ENCODE data around the gene SYCP2L.

SYCP2L gene

DNA sequence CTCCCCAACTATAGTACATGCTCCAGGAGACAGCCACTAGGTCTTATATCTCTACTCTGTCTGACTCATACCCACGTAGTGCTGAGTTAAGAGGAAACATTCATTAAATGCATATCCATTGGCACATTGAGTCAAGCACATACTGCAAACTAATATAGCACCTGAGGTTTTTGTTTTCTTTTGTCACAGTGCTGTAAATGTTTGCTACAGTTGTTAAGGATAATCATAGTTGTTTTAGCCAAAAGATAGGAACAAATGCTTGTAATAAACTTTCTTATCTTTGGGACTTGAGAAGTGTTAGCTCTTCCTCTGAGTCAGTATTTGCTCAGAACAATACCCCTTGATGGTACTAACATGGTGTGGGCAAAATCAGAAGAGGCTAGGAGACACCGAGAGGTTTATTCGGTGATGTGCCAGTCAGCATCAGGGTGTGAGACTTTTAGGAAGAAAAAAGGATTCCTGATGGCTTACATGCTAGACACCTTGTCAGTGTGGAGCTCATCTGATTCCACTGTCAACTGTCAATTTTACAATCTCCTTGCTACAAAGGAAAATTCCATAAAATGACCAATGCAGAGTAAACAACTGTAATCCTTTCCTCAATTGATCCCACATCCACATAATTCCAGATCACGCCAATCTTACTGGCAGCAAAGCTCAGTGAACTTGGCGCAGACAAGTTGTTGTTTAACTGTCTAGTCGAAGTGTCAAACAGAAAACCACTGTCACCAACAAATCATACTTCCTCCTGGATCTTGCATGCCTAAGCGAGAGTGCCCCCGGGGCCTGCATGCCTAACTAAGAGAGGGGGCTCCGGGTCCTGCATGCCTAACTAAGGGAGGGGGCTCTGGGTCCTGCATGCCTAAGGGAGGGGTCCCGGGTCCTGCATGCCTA lies 121.1 kb downstream of the SYCP2L start:
- DNase-seq (ENCODE audit: low read depth): no peak
- no peak overlapping the region for H3K4me3 ChIP-seq (ENCODE audit: low read length)
- TF ChIP-seq, protein P1, sequence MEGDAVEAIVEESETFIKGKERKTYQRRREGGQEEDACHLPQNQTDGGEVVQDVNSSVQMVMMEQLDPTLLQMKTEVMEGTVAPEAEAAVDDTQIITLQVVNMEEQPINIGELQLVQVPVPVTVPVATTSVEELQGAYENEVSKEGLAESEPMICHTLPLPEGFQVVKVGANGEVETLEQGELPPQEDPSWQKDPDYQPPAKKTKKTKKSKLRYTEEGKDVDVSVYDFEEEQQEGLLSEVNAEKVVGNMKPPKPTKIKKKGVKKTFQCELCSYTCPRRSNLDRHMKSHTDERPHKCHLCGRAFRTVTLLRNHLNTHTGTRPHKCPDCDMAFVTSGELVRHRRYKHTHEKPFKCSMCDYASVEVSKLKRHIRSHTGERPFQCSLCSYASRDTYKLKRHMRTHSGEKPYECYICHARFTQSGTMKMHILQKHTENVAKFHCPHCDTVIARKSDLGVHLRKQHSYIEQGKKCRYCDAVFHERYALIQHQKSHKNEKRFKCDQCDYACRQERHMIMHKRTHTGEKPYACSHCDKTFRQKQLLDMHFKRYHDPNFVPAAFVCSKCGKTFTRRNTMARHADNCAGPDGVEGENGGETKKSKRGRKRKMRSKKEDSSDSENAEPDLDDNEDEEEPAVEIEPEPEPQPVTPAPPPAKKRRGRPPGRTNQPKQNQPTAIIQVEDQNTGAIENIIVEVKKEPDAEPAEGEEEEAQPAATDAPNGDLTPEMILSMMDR (conservative IDR thresholded peaks at IDR 0.05; ENCODE audit: low read length): no peak

DNA sequence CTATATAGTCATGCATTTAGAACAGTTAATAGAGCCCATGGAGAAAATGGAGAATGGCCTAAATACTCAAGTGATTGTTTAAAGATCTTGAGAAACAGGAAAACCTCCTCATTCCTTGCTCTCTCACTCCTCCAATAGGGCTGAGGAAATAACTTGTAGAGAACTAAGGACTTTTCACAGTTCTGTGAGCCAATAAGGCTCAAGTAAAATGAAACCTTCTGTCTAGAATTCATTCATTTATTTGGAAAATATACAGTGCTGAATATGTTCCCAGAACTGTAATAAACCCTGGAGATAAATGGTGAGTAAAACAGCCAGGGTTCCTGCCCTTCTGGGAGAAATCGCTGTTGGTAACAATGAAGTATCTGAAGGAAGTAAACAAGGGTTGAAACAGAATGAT lies 122.0 kb downstream of the SYCP2L start:
- peak; percentile 53 for DNase-seq (ENCODE audit: low read depth)
- H3K4me3 ChIP-seq (ENCODE audit: low read length): no peak overlapping the region
- TF ChIP-seq, protein P1 (conservative IDR thresholded peaks at IDR 0.05; ENCODE audit: low read length): no peak

DNA sequence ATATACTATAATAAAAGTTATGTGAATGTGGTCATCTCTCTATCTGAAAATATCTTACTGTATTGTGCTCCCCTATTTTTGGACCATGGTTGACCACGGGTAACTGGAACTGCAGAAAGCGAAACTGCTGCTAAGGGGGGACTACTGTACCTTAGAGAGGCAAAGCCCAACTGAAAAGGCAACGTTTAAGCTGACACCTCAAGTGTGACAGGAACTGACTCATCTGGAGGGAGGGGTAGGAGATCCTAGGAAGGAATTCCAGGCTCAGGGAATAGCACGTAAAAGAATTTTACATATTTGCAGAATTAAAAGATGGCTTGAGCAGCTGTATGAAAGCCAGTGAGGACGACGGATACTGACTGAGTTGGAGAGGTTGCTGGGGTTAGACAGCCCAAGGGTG lies 122.5 kb downstream of the SYCP2L start:
- peak; percentile 31 for DNase-seq (ENCODE audit: low read depth)
- H3K4me3 ChIP-seq (ENCODE audit: low read length): no peak overlapping the region
- TF ChIP-seq, protein P1 (conservative IDR thresholded peaks at IDR 0.05; ENCODE audit: low read length): no peak

DNA sequence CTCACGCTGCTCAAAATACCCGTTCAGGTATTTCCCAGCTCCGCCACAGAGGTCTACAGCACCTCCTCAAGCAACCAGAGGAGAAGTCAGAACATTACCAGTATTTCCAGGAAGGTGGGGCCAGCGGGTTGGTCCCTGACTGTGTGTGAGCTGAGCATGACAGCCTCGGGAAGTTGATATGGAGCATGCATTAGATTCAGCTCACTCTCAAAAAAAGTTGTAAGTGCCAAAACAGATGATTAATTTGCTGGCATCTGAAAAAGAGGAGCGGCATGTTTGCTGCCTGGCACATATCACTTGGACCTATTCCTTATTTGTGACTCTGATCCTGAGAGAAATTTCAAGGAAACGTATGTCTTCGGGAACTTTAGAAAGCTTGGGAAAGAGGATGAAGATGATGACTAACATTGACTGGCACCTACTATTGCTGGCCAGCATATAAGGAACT lies 125.0 kb downstream of the SYCP2L start:
- H3K4me3 ChIP-seq (ENCODE audit: low read length): no peak overlapping the region
- TF ChIP-seq, protein P1 (conservative IDR thresholded peaks at IDR 0.05; ENCODE audit: low read length): no peak
- no peak for DNase-seq (ENCODE audit: low read depth)

DNA sequence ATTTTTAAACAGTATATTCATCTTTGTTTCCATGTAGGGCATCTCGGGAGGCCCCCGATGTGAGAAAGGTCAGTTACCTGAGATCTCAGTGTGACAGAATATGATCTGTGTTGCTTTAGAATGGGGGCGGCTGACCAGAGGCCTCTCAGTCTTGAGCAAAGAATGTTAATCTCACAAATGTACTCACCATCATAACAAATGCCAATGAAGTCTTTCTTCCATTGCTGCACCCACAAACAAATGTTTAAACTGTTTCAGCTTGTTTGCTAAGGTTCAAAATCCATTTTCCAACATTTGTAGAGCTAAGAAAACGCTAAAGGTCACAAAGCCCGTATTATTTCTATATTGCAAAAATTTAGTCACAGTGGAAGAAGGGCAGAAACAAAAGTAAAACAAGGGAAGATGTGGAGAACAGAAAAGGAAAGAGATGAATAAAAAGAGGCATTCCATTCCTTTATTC lies 125.5 kb downstream of the SYCP2L start:
- TF ChIP-seq, protein P1 (conservative IDR thresholded peaks at IDR 0.05; ENCODE audit: low read length): no peak
- no peak for DNase-seq (ENCODE audit: low read depth)
- H3K4me3 ChIP-seq (ENCODE audit: low read length): no peak overlapping the region

DNA sequence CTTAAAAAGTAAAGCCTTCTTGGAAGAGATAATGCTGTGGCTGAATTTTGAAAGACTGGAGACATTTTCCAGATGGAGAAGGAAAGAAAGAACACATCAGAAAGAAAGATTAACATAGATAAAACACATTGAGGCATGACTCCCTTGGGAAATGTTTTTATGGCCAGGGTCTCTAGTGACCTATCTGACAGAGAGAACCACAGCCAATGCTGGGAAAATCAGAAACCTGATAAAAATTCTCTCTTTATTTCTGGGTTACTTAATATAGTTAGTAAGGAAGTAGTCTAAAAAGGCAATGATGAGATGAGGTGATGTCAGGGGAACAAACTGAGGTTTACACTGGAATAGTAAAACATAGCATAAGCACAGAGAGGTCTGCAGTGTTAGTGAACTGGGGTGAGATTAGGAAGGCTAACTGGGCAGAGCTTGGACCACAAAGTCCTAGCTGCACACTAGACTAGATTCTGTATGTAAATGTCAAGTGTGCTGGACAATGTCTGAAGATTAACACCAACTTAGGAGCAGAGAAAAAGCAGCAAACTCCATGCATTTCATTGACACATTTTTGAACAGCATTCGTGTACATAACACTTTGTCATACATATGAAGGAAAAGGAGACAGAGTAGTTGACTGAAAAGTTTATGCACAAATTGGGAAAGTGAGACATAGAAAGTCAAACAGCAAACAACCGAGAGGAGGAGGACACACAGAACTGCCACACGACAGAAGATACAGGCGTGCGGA lies 126.3 kb downstream of the SYCP2L start:
- no peak for DNase-seq (ENCODE audit: low read depth)
- no peak overlapping the region for H3K4me3 ChIP-seq (ENCODE audit: low read length)
- TF ChIP-seq, protein P1 (conservative IDR thresholded peaks at IDR 0.05; ENCODE audit: low read length): no peak

Measured in AG10803 (cell line).